GM21786 (cell line): ENCODE results near the gene RND2.

Experiments
- ATAC-seq: cut with Tn5 transposase; IDR thresholded peaks from one replicate; pipeline ENCODE4 v1.9.1; 2021; ENCODE audit not compliant: unreplicated experiment

The RND2 gene

DNA sequence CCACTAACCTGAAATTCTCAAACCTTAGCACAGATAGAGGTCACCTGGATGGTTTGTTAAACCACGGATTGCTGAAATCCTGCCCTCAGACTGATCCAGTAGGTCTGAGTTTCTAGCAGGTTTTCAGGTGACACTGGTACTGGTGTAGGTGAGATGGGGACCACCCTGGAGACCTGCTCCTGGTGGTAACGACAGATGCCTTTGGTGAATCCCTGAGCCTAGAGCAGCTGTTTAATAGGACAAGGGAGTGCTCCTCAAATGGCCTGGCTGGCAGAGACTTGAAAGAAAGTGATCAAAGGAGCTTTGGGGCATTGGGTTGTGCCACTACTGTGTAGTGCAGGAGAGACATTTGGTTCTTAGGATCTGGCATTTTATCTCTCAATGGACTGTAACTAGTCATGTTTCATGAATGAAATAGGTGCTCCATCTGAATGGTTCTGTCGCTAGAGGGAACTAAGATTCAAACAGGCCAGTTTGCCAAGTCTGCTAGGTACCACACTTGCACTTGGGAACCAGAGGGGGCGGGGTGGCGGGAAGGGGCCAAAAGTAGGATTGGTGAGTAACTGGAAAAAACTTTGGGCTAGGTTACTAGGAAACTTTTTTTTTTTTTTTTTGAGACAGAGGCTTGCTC, 21.4 kb upstream of the RND2 start:
- ATAC-seq = no peak

DNA sequence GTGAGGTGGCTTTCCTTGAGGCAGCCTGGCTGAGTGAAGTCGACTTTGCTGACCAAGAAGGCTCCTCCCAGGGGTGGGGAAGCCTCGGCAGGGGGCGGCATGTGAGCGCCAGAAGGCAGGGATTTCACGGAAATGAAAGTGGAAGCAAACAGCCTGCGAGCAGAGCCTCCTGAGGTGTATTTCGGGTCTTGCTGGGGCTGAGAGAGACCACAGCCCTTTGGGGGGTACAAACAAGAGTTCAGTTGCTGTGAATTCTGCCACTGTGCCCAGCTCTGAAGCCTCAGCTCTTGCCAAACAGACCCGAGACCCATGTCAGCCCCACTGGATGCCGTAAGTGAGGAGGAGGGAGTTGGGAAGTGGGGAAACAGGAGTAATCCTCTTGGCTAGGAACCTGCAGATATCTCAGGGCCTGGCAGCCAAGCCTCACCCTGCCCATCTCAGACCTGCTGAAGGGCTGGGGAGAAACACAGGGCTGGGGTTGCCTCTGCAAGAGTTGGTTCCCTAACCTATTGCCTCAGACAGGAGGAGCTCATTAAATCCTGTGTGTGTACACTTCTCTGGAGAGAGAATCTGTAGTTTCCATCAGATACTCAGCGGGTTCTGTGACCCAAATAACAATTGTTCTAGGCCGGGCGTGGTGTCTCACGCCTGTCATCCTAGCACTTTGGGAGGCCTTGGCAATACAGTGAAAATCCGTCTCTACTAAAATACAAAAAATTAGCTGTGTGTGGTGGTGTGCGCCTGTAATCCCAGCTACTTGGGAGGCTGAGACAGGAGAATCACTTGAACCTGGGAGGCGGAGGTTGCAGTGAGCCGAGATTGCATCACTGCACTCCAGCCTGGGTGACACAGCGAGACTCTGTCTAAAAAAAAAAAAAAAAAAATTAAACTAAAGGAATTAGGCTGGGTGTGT, 18.1 kb upstream of the RND2 start, which contains the start of gene IFI35:
IFI35 (plus strand) TSS at position 146 of the 913 bp plus-strand sequence; CDS start at position 310, 164 bp downstream.
- ATAC-seq = peak; percentile 81

DNA sequence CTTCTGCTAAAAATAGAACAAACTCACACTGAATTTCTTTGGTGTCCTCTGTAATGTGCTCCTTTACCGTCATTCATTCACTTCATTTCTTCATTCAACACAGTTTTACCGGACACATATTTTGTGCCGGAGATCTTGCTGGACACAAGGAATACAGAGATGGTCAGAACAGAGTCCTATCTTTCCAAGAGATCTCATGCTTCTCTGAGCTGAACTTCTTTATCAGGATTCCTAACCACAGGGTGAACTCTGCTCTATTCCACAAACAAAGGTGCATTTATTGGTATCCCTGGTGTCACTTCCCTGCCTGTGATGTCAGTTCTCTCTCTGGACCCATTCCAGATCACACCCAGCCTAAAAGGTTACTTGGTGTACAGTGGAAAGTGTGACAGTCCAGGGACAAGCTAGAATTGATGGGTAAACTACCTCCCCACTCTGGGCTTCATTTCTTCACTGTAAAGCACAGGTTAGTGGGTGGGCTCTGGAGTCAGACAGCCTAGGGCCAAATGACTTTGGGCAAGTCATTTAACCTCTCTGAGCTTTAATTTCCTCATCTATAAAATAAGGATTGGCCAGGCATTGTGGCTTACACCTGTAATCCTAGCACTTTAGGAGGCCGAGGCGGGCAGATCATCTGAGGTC, 14.2 kb upstream of the RND2 start:
- no peak for ATAC-seq

DNA sequence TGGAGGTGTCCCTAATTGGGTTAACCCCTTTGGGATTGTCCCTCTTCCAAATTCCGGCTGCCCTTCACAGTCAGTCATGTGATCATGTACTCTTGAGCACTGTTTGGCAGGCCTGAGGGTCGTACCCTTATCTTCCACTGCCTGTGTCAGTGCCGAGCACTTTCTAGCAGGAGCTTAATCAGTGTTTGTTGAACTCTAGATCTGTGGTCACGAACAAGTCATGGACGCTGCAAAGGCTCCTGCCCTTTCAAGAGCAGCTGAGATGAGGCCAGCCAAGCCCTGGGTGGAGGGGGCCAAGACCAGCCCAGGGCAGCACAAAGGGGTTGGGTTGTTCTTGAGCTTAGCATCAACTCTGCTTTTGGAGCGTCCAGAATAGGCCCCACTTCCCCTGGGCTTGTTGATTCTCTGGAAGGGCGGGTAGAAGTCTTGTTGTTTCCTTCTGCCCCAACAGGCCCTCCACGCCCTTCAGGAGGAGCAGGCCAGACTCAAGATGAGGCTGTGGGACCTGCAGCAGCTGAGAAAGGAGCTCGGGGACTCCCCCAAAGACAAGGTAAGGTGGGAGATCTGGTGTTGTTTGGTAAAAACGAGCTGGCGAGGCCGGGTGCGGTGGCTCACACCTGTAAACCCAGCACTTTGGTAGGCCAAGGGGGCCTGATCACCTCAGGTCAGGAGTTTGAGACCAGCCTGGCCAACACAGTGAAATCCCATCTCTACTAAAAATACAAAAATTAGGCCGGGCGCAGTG, 13.1 kb upstream of the RND2 start:
- no peak for ATAC-seq

DNA sequence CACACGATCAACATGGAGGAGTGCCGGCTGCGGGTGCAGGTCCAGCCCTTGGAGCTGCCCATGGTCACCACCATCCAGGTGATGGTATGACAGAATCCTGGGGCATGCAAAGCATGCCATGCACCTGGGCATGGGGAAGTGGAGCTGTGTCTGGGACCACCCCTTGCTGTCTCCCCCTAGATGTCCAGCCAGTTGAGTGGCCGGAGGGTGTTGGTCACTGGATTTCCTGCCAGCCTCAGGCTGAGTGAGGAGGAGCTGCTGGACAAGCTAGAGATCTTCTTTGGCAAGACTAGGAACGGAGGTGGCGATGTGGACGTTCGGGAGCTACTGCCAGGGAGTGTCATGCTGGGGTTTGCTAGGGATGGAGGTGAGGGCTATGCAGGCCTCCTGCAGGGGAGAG, 11.7 kb upstream of the RND2 start:
- ATAC-seq = no peak

DNA sequence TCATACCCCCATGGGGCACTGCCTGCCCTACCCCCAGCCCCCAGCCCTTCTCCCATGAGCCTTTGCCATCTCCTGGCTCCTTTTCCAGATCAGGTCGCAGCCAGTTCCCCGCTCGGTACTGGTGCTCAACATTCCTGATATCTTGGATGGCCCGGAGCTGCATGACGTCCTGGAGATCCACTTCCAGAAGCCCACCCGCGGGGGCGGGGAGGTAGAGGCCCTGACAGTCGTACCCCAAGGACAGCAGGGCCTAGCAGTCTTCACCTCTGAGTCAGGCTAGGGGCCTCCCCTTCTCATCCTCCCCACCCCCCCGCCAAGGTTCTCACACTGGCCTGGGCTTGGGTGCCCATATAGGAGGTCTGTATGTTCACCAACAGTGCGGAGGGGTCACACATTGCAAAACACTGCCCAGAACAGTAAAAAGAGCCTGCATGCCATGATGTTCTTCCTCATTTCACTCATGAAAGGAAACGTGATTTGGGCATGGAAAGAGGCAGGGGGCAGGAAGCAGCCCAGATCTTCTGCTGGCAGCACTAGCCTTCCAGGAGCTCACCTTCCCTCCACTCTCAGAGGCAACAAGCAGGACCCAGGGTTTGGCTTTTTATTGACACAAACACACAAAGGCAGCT, 10.9 kb upstream of the RND2 start:
- no peak for ATAC-seq

DNA sequence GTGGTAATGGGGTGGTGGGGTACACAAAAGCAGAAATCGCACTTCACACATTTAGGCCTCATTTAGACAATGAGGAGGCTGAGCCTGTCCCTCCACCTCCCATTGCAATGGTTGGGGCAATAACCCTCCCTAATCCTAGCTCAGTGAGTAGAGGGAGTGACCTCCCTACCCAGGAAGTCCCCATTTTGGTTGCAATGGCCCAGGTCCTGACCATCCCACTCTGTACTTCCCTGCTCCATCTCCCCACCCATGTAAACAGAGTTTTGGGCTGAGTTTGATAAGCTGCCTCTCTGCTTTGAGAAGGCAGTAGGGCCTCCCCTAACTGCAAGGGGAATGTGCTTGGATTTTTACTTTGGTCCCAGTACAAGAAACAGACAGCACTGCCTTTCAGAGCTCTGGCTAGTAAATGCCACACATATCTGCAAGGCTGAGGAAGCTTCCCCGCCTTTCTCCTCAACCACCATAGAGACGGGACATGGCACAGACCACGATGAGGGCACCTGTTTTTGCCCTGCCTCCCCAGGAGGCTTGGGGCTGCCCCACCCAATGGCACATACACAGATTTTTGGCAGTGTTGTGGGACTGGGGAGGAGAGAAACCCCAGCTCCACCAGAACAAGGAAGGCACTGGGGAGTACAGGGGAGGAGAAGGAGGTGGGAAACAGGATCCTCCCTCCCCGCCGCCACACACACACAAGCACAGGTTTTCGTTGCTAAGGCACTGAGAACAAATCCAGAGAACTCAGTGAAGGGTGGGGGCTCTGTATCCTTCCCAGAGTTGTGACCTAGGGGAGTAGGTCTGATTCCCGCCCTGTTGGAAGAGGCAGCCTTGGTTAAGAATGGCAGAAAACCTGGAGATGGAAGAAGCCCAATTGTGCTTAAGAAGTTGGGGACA, 10.1 kb upstream of the RND2 start:
- no peak for ATAC-seq

DNA sequence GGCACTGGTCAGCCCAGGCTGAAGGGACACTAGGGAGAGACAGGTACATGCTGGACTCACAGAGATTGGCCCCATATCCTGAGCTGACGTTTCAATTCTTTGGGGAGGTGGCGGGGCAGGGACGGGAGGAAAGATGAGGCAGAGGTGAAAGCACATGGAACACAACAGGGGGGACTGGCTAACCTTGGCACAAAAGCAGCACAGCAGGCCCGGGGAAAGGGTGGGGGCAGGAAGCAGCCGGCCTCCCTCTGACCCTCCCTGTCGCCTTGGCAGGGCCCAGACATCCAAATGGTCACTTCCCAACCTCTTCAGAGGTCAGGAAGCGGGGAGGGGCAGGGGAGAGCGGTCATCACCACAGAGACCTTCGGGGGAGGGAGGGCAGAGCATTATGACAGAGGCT, 9.5 kb upstream of the RND2 start:
- no peak for ATAC-seq

DNA sequence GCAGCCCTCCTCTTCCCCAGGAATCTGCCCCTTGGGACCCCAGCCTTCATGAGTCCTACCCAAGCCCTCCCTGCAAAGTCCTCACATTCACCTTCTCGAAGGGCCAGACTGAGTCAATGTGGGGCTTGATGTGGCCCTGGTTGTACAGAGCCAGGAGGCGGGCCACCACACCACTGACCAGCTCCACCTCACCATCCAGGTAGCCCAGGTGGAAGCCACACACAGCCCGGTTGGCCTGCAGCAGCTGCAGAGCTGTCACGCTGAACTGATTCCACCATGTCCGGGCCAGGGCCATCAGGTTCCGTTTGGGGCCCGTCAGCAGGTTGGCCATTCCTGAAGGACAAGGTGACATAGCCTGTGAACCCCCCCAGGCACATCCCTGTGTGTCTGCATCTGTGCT, 8.8 kb upstream of the RND2 start:
- ATAC-seq = no peak

DNA sequence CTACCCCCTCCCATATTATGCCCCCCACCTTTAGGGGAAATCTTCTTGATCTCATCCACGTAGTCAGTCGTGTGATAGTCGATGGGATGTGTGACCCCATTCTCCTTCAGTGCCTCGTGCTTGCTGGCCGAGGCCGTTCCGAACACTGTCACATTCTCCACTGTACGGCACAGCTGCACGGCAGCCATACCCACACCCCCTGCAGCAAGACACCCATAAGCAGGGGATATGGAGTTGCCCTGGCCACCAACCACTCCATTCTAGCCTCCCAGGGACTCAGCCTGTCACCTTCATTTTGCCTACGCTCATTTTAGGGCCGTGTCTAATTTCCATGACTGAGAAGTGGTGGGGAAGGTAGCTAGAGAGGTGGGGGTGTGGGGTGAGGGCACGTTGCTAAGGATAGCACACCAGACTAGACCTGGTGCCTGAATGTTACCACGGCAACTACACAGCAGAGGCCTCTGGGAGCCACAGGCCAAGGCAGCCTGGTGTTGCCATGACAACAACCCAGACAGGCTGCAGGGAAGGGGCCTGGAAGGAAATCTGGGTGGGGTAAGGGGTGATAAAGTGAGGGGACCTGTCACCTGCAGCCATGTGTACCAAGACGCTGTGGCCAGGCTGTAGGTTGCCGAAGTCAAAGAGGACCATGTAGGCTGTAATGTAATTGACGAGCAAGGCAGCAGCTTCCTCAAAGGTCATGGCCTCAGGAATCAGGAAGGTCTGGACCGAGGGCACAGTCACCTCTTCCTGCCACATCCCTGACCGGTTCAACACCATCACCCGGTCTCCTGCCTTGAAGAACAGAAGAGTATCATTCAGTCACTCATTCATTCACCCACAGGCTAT, 6.8 kb upstream of the RND2 start:
- ATAC-seq = no peak

DNA sequence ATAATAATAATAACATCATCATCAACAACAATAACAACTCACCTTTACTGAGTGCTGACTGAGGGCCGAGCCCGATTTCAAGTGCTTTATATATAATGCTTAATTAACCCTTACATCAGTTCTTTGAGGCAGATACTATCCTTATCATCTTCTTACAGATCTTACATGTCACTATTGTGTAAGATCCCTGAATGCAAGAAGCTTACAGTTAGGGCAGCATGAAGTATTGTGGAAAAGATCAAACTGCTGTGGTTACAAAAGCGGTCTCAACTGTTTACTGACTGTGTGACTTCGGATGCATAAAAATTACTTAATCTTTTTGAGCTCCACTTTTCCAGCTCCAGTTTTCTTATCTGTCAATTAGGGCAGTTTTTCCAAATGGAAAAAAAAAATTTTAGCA, 6.1 kb upstream of the RND2 start:
- ATAC-seq = no peak

DNA sequence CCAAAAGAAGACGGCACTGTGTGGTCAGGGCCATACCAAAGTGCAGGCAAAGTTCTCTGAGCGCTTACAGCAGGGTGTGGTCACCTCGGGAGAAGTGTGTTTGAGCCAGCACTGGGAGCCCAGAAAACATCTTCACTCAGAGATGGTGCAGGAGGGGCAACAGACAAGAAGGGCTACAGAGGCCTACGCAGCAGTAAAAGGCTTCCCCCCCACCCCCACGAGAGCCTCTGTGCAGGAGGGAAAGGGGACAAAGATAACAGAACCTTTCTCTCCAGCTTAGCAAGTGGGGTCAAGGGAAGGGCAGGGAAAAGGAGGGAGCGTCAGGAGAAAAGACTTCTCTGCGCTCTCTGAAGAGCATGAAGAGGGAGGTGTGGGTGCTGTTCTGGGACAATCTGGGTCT, 5.6 kb upstream of the RND2 start:
- no peak for ATAC-seq

DNA sequence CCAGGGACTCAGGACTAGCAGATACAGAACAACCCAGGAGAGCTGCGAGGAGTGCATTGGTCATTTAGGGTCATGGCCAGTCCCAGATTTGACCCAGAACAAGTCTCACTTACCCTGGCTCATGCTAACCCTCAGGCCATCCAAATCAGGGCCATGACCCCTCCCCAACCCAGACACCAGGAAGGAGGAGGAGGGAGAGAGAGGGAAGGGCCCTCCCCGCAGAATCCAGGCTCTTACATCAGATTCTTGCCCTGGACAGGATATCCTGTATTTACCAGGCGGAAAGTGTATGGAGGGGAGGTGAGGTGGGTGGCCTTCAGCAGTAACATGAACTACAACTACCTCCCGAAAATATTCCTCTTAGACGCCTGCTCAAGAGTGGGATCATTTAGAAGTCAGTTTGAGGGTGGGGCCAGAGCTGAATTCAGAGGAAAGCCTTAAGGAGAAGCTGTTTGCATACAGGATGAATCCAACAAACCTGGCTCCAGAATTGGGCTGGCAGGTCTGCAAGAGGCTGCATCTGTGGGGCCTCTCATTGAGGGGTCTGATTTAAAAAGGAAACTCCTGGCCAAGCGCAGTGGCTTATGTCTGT, 4.9 kb upstream of the RND2 start:
- no peak for ATAC-seq

DNA sequence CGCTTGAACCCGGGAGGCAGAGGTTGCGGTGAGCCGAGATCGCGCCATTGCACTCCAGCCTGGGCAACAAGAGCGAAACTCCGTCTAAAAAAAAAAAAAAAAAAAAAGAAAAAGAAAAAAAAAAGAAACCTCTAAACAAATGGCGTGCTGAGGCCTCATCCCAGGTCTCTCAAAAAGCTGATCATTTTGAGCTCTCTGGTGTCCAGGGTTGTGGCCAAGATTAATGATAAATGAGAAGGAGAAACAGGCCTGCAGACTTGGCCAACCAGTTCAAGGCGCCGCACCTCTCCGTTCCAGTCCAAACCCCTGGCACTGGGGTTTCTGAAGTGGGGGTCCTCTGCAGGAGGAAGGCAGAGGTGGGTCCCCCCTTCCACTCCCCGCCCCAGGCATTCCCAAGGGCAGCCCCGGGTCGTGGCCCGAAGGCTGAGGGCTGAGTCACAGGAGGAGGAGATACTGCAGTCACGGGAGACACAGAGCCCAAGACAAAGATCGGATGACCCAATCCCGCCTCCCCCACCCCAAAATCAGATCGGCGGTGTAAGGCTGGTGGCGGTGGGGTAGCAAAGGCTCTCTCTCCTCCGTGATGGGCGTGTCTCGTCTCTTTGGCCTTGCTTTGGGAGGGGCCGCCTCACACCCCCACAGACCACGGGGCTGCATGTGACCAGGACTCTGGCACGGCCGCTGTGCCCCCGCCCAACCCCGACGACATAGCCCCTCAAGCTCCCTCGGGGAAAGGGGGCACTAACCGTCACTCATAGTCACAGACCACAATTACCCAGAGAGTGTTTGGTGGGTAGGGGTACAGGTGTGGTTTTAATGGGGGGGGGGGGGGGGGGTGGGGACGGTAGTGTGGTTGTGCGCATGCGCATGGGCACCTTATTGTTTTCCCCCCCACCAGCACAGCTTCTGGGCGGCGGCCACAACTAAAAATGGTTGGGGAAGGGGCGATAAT, 4.0 kb upstream of the RND2 start:
- ATAC-seq = no peak

DNA sequence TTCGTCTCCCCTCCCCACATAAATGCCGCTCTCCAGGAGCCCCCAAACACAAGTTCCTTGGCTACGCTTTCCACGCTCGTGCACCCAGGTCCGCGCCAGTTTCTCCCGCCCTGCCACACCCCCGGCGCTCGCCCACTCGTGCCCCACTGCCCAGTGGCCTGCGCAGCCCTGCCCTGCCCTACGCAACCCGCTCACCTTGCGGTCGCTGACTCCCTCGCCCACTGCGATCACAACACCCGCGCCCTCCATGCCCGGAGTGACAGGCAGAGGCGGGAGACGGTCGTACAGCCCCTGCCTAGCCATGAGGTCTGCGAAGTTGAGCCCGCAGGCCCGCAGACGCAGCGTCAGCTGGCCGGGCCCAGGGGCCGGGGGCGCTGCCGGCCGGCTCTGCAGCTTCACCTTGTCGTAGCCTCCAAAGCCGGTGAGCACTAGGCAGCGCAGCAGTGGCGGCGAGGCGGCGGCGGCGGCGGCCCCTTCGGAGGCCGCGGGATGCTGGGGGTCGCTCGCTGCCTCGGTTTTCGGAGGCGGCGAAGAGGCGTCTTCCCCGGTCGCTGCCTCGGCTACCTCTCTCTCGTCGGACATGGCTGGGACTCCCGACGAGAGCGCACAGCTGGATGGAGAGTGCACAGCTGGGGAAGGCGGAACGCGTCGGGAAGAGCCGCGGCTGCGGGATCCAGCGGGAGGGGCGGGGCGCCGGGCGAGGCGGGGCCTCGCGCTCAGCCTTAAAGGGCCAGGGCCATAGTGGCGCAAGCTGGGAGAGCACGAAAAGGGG, 3.1 kb upstream of the RND2 start, which contains the start of gene VAT1:
VAT1 (minus strand) TSS at position 645 of the 772 bp plus-strand sequence; CDS start at position 582, 63 bp downstream.
- no peak for ATAC-seq

DNA sequence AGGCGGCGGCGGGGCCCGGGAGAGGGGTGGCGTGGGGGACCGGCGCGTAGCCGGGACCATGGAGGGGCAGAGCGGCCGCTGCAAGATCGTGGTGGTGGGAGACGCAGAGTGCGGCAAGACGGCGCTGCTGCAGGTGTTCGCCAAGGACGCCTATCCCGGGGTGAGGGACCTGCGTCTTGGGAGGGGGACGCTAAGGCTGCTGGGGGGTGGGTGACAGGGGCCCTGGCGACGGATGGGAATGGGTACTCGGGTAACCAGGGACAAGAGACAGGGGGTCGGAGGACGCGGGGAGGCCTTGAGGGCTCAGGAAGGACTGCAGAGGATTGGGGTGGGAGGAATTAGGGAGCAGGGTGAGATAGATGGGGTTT, 243 bp downstream of the RND2 start:
- ATAC-seq = no peak
